Cardiac septum (tissue), 1 donor: ENCODE results near the gene IL1RN. TPM values are rescaled to one million over a fixed set of nuclear protein-coding genes. Genes with fewer than 3 reads are reported as not detected.

Source experiments
- DNase-seq: peaks from one replicate; pipeline ENCODE4 v3.0.0-alpha.2; 2020; ENCODE audit warnings: low spot score
- intact Hi-C: fragments of 100-400 bp; cut with DNase I; formaldehyde crosslinking; loops from one replicate; pipeline ENCODE4 v1.14.0; 2022
- total RNA-seq: library from RNA; stranded (reverse); fragmentation: NEBNext Ultra II Directional; extraction: Animal tissue kit (Norgen Biotek cat#: 25700); gene quantifications from one replicate; pipeline ENCODE4 v1.2.1, GENCODE V29; 2021
- donor health status: DM: no; HTN: no; CAD: no.

The IL1RN gene
- total RNA-seq, 1 donor from 2014 or later, result 0.59 TPM

GRCh38 chr2:113124181-113124961, 3.0 kb upstream of the IL1RN start:
- DNase-seq, result no peak
- intact Hi-C loops, result no loop called here

- DNase-seq, result no peak
- intact Hi-C loops, result no loop called here
Measured at GRCh38 chr2:113124984-113125855, 2.2 kb upstream of the IL1RN start.

- intact Hi-C loops, result no loop called here
- no peak for DNase-seq
Measured at GRCh38 chr2:113127646-113128570, 510 bp downstream of the IL1RN start.

DNA sequence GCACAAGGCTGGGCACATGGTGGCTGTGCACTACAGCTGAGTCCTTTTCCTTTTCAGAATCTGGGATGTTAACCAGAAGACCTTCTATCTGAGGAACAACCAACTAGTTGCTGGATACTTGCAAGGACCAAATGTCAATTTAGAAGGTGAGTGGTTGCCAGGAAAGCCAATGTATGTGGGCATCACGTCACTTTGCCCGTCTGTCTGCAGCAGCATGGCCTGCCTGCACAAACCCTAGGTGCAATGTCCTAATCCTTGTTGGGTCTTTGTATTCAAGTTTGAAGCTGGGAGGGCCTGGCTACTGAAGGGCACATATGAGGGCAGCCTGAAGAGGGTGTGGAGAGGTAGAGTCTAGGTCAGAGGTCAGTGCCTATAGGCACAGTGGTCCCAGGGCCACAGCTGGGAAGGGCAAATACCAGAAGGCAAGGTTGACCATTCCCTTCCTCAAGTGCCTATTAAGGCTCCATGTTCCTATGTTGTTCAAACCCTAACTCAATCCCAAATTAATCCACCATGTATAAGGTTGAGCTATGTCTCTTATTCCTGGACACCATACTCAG, 2.2 kb downstream of the IL1RN start:
- no peak for DNase-seq

GRCh38 chr2:113131352-113132185, 4.2 kb downstream of the IL1RN start:
- intact Hi-C loops, result no loop called here
- no peak for DNase-seq

More for the DNA sequence above, 2.2 kb downstream of the IL1RN start:
- intact Hi-C loops, result no loop called here

GRCh38 chr2:113132414-113133021, 5.1 kb downstream of the IL1RN start:
- intact Hi-C loops, result no loop called here
- DNase-seq, result no peak

- intact Hi-C loops, result no loop called here
- no peak for DNase-seq
Measured at GRCh38 chr2:113133704-113134598, 6.6 kb downstream of the IL1RN start.

DNA sequence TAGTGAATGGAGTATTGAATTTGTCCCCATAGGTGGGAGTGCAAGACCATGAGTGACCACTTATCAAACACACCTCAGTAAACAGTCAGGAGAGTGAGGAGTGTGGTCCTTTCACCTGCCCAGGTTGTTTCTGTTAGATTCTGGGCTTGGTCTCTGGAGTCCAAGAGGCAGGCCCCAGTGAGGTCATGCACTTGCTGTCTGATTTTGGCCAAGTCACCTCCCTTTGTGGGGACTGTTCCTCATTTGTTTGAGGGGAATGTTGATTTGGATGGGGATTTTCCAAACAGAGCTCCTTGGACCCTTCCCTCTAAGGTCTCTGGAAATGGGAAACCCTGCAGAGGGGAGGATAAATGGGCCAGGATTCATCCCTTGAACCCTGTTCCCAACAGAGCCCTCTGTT, 7.3 kb downstream of the IL1RN start:
- intact Hi-C loops, result loop anchor here (5.0 kb wide), 2 partner anchors 108 to 238 kb away; no protein-coding TSS in a partner anchor
- no peak for DNase-seq

DNA sequence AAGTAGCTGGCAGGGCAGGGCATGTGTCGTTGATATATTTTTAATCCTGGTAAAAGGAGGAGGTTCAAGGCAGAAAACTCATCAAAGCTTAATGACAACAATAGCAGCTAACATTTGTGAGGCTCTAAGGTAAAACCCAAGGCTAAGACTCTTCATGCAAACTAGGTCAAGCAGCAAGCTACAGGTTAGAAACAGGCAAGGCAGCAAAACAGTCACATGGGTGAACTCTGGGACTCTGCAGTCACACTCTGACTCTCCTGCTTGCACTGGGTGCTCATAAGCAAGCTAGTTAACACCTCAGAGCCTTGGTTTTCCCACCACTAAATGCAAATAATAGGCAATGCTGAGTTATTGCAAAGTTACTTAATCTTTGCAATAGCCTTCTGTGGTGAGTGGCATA, 7.9 kb downstream of the IL1RN start:
- intact Hi-C loops, result loop anchor here (5.0 kb wide), 2 partner anchors 107 to 237 kb away; no protein-coding TSS in a partner anchor

GRCh38 chr2:113136828-113137775, 9.7 kb downstream of the IL1RN start:
- intact Hi-C loops, result loop anchor here (5.0 kb wide), 2 partner anchors 105 to 235 kb away; no protein-coding TSS in a partner anchor
- no peak for DNase-seq

More for the DNA sequence above, 7.9 kb downstream of the IL1RN start:
- DNase-seq, result no peak

DNA sequence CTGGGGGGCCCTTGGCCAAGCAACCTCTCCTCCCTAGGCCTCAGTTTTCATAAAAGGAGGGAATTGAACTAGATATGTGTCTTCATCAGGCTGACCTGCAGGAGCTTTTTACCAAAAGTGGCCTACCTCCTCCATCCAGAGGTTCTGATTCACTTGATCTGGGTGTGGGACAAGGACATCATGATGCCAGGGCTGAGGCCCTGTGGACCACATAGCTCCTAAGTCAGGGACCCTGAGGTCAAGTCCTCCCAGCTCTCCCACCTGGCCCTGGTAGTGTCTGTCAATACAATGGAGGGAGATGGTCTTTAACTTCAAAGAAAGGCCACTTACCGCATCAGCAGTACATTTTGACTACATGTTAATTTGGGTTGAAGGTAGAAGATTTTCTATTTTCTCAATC, 10.4 kb downstream of the IL1RN start:
- intact Hi-C loops, result loop anchor here (2.0 to 5.0 kb wide), 3 partner anchors 61 to 234 kb away; no protein-coding TSS in a partner anchor
- DNase-seq, result no peak

DNA sequence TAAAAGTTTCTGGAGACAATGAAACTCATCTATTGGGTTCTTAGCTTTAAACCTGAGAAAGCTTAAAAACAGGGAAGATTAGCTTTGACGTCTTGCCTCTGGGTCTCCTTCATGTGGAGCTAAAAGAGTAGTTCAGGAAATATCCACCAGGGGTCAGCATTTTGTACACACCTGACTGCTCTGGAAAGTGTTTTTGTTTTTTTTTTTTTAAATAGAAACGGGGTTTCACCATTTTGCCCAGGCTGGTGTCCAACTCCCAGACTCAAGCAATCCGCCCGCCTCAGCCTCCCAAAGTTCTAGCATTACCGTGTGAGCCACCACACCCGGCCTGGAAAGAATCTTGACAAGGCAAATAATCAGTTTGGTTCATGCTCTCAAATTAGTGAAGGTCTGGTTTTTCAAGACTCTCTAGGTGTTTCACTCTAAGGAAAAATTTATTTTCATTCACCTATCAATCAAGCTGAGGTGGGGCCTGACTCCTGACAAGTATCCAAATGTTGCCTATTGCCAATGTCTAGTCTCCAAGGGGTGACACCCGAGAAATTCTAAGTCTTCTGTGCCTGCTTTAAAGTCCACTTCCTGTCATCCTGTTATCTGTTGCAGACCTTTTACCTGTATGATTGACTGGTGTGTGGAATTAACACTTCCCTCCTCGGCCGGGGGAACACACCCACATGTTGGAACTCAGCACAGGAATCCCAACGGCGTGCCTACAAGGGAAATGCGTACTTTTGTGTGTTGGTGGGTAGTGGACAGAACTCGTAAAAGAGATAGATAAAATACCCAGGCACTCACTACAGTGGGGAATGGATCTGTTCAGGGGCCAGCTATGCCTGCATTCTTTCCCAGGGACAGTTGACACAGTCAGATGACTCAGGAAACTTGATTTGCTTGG, 11.3 kb downstream of the IL1RN start:
- no peak for DNase-seq
- intact Hi-C loops, result loop anchor here (2.0 to 5.0 kb wide), 3 partner anchors 60 to 234 kb away; no protein-coding TSS in a partner anchor

- DNase-seq, result no peak
- intact Hi-C loops, result no loop called here
Measured at GRCh38 chr2:113141451-113141850, 14.1 kb downstream of the IL1RN start.

- DNase-seq, result no peak
- intact Hi-C loops, result no loop called here
Measured at GRCh38 chr2:113142290-113142689, 14.9 kb downstream of the IL1RN start.

DNA sequence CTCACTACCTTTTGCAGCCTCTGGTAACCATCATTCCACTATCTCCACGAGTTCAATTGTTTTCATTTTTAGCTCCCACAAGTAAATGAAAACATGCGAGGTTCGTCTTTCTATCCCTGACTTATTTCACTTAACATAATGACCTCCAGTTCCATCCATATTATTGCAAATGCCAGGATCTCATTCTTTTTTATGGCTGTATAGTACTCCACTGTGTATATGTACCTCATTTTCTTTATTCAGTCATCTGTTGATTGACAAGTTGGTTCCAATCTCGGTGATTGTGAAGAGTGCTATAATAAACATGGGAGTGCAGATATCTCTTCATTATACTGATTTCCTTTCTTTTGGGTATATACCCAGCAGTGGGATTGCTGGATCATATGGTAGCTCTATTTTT, 16.9 kb downstream of the IL1RN start:
- intact Hi-C loops, result no loop called here
- no peak for DNase-seq
